ENCODE data around the gene UBTD2. TPM values are rescaled to one million over a fixed set of nuclear protein-coding genes. Genes with fewer than 3 reads are reported as not detected.

Gene UBTD2
- polyA plus RNA-seq, 3 donors = 2.3 to 3.2 (median 2.6) TPM

- Histone ChIP-seq H4K20me1 (ENCODE audit: insufficient read depth, low read length) (peaks cover 100% of the 10 kb centered on the region), H3K27ac (ENCODE audit: low read depth in 1 of 2, low read length in 2 of 2) (peak overlapping the region in 1 of 2 donors; percentile 20)
Observed at GRCh38 chr5:172166030-172166826, 117.3 kb downstream of the UBTD2 start.

GRCh38 chr5:172165465-172165864, 118.1 kb downstream of the UBTD2 start:
- H3K4me3 ChIP-seq (replicated peaks in 1 of 3; ENCODE audit: low read depth in 2 of 3, low read length in 3 of 3) = no peak overlapping the region
- peaks cover 55 to 68% of the 10 kb centered on the region in 2 donors for H3K36me3 Mint-ChIP-seq
- H2AFZ ChIP-seq (ENCODE audit: insufficient read depth, low read depth, low read length, poor library complexity, severe bottlenecking) = no peak overlapping the region
- no peak for TF ChIP-seq CTCF (IDR thresholded peaks at IDR 0.05)
- H3K27me3 Mint-ChIP-seq (ENCODE audit: low read depth in 3 of 3) = peaks cover 0 to under 1% (median 0%) of the 10 kb centered on the region in 3 donors
- no peak overlapping the region for H3K4me3 Mint-ChIP-seq
- H3K4me1 Mint-ChIP-seq = peaks cover 63% of the 10 kb centered on the region
- peaks cover 22 to 85% of the 10 kb centered on the region in 2 donors for H3K36me3 ChIP-seq (replicated peaks in 1 of 2; ENCODE audit: control insufficient read depth in 1 of 2, insufficient read depth in 2 of 2, low read length in 2 of 2)
- H3K27me3 ChIP-seq (ENCODE audit: control insufficient read depth in 2 of 2, insufficient read depth in 2 of 2, low read length in 2 of 2) = no peaks in the 10 kb centered on the region
- H3K4me2 ChIP-seq (replicated peaks; ENCODE audit: extremely low read depth, low read length, poor library complexity, severe bottlenecking) = no peak overlapping the region
- intact Hi-C loops (cut with micrococcal nuclease) = no loop called here
- no peaks in the 10 kb centered on the region for H3K9me3 ChIP-seq (replicated peaks in 1 of 2; ENCODE audit: control insufficient read depth in 1 of 2, insufficient read depth in 1 of 2, low read length in 2 of 2)
- no peaks in the 10 kb centered on the region for H3K9me3 Mint-ChIP-seq
- H3K79me2 ChIP-seq (ENCODE audit: insufficient read depth, low read length) = peaks cover 100% of the 10 kb centered on the region
- no peak for DNase-seq
- H4K20me1 ChIP-seq (ENCODE audit: insufficient read depth, low read length) = peaks cover 100% of the 10 kb centered on the region
- peak overlapping the region in 5 of 7 donors; percentile 24 to 81 (median 37) for H3K27ac Mint-ChIP-seq
- peak overlapping the region in 1 of 2 donors; percentile 20 for H3K27ac ChIP-seq (ENCODE audit: low read depth in 1 of 2, low read length in 2 of 2)
- WGBS (ENCODE audit: insufficient coverage) = 70% methylated on average over 4 of the region's 7 CpGs
- no peak overlapping the region for H3K9ac ChIP-seq (ENCODE audit: insufficient read depth, low read length, poor library complexity, severe bottlenecking)
- peaks cover 20 to 63% of the 10 kb centered on the region in 2 donors for H3K4me1 ChIP-seq (ENCODE audit: control insufficient read depth in 1 of 2, insufficient read depth in 2 of 2, low read length in 2 of 2)

More at GRCh38 chr5:172166030-172166826, 117.3 kb downstream of the UBTD2 start:
- Histone ChIP-seq H3K36me3 (replicated peaks in 1 of 2; ENCODE audit: control insufficient read depth in 1 of 2, insufficient read depth in 2 of 2, low read length in 2 of 2) (peaks cover 29 to 92% of the 10 kb centered on the region in 2 donors), H2AFZ (ENCODE audit: insufficient read depth, low read depth, low read length, poor library complexity, severe bottlenecking) (no peak overlapping the region), H3K4me2 (replicated peaks; ENCODE audit: extremely low read depth, low read length, poor library complexity, severe bottlenecking) (no peak overlapping the region), H3K27me3 (ENCODE audit: control insufficient read depth in 2 of 2, insufficient read depth in 2 of 2, low read length in 2 of 2) (no peaks in the 10 kb centered on the region), H3K9ac (ENCODE audit: insufficient read depth, low read length, poor library complexity, severe bottlenecking) (no peak overlapping the region), H3K4me3 (replicated peaks in 1 of 3; ENCODE audit: low read depth in 2 of 3, low read length in 3 of 3) (no peak overlapping the region), H3K4me1 (ENCODE audit: control insufficient read depth in 1 of 2, insufficient read depth in 2 of 2, low read length in 2 of 2) (peaks cover 18 to 61% of the 10 kb centered on the region in 2 donors), H3K79me2 (ENCODE audit: insufficient read depth, low read length) (peaks cover 100% of the 10 kb centered on the region), H3K9me3 (replicated peaks in 1 of 2; ENCODE audit: control insufficient read depth in 1 of 2, insufficient read depth in 1 of 2, low read length in 2 of 2) (no peaks in the 10 kb centered on the region)
- peaks cover 63% of the 10 kb centered on the region for H3K4me1 Mint-ChIP-seq
- WGBS (ENCODE audit: insufficient coverage) = 81% methylated on average over 12 of the region's 16 CpGs
- no peak for DNase-seq
- no peak for TF ChIP-seq CTCF (IDR thresholded peaks at IDR 0.05)
- H3K27ac Mint-ChIP-seq = peak overlapping the region in 5 of 7 donors; percentile 13 to 70 (median 63)
- H3K27me3 Mint-ChIP-seq (ENCODE audit: low read depth in 3 of 3) = no peaks in the 10 kb centered on the region
- no peak overlapping the region for H3K4me3 Mint-ChIP-seq
- H3K9me3 Mint-ChIP-seq = no peaks in the 10 kb centered on the region
- H3K36me3 Mint-ChIP-seq = peaks cover 57 to 71% of the 10 kb centered on the region in 2 donors
- intact Hi-C loops (cut with micrococcal nuclease) = no loop called here

Data from CD14-positive monocyte (primary cell).